ENCODE data around the gene TMEM135.
"Not testable (repeated sequence)": the region's sequence is repeated elsewhere in the genome, so short reads cannot be mapped to it uniquely, and the experiment has no call there.

- TF ChIP-seq ZNF274 (IDR thresholded peaks at IDR 0.05; ENCODE audit: low read depth, low read length); YY1 (IDR thresholded peaks at IDR 0.05; ENCODE audit: insufficient read depth, insufficient read length); SUZ12 (IDR thresholded peaks at IDR 0.05; ENCODE audit: extremely low read depth, insufficient read depth, insufficient read length): not testable (repeated sequence)
These were observed 151.2 kb downstream of the TMEM135 start for GRCh38 chr11:87188921-87189320.

All from NT2/D1 (cell line).